OCI-LY7 (cell line): ENCODE data around the gene DGUOK. TPM values are rescaled to one million over a fixed set of nuclear protein-coding genes. Genes with fewer than 3 reads are reported as not detected.

Source experiments
- BruUV-seq: library from RNA; stranded (reverse); fragments of 400-500 nt; replicated peaks from 2 replicates; lab custom pipeline; 2021; lab: Mats Ljungman, UMichigan
- CTCF ChIA-PET: fragments of 300-600 bp; sonication (Branson Sonifier 250); formaldehyde crosslinking; loops from one replicate; lab custom pipeline; 2022; ENCODE audit warnings: antibody characterized with exemption; ENCODE audit not compliant: unreplicated experiment; lab: Charles Lee
- POLR2A ChIA-PET: fragments of 300-600 bp; sonication (Branson Sonifier 250); formaldehyde crosslinking; loops from one replicate; lab custom pipeline; 2022; ENCODE audit warnings: antibody characterized with exemption; lab: Charles Lee
- DNase-seq: peaks from one replicate; pipeline ENCODE4 v3.0.0-alpha.2; 2015; ENCODE audit warnings: low spot score
- H2AFZ ChIP-seq: fragments of 200-600 bp; sonication (generic), shearing (Covaris generic); 2 replicates; pipeline ENCODE4 v1.6.1; 2014; ENCODE audit warnings: mild to moderate bottlenecking, antibody characterized with exemption, low read length, moderate library complexity
- H3K27ac ChIP-seq: fragments of 200-600 bp; sonication (generic); 2 replicates; pipeline ENCODE4 v1.5.1; 2014; ENCODE audit warnings: mixed run types, low read depth, mild to moderate bottlenecking, moderate library complexity, low read length, inconsistent platforms; ENCODE audit not compliant: poor library complexity, severe bottlenecking
- H3K36me3 ChIP-seq: fragments of 200-600 bp; sonication (generic); 2 replicates; pipeline ENCODE4 v1.6.1; 2014; ENCODE audit warnings: mild to moderate bottlenecking, antibody characterized with exemption, low read length, moderate library complexity, mixed read lengths; ENCODE audit not compliant: insufficient read depth
- H3K4me1 ChIP-seq: fragments of 200-600 bp; sonication (generic); 2 replicates; pipeline ENCODE4 v1.5.1; 2014; ENCODE audit warnings: mild to moderate bottlenecking, low read length; ENCODE audit not compliant: insufficient read depth, poor library complexity, severe bottlenecking
- H3K4me2 ChIP-seq: fragments of 200-600 bp; sonication (generic); 2 replicates; pipeline ENCODE4 v1.6.1; 2014; ENCODE audit warnings: mild to moderate bottlenecking, low read length
- H3K4me3 ChIP-seq: fragments of 200-600 bp; sonication (generic); 2 replicates; pipeline ENCODE4 v1.5.1; 2014; ENCODE audit warnings: mild to moderate bottlenecking, low read depth, low read length; ENCODE audit not compliant: poor library complexity, severe bottlenecking
- H3K79me2 ChIP-seq: fragments of 200-600 bp; sonication (generic); 2 replicates; pipeline ENCODE4 v1.6.1; 2016; ENCODE audit warnings: low read depth, mild to moderate bottlenecking, low read length, moderate library complexity, mixed read lengths; ENCODE audit not compliant: insufficient read depth
- H3K9me2 ChIP-seq: fragments of 200-600 bp; sonication (generic); 2 replicates; pipeline ENCODE4 v1.6.1; 2016; ENCODE audit warnings: mild to moderate bottlenecking, low read length, mixed read lengths; ENCODE audit not compliant: insufficient read depth
- H3K9me3 ChIP-seq: fragments of 200-600 bp; sonication (generic); 2 replicates; pipeline ENCODE4 v1.6.1; 2014; ENCODE audit warnings: mild to moderate bottlenecking, mixed run types, low read length, mixed read lengths
- H4K20me1 ChIP-seq: fragments of 200-600 bp; sonication (generic); 2 replicates; pipeline ENCODE4 v1.6.1; 2014; ENCODE audit warnings: mild to moderate bottlenecking, antibody characterized with exemption, low read length, moderate library complexity, mixed read lengths; ENCODE audit not compliant: insufficient read depth
- EZH2phosphoT487 ChIP-seq: fragments of 200-600 bp; sonication (generic); IDR thresholded peaks from 2 replicates; pipeline ENCODE4 v1.6.1; 2018; ENCODE audit warnings: low read depth, borderline replicate concordance, mild to moderate bottlenecking, mixed run types, antibody characterized with exemption, low read length, moderate library complexity, mixed read lengths
- intact Hi-C: fragments of 100-400 bp; cut with micrococcal nuclease; formaldehyde crosslinking; loops from one replicate; pipeline ENCODE4 v1.10.0; 2022; ENCODE audit not compliant: unreplicated experiment
- total RNA-seq, 2 experiments: library from RNA; depleted of rRNA in 1 of 2; stranded (reverse); fragments of >200 nt in 1 of 2; shearing (Covaris generic) in 1 of 2; gene quantifications; 2 replicates each; pipeline ENCODE4 v1.2.3, GENCODE V29; 2014 to 2022
- TF ChIP-seq, protein P1 (sequence below): fragments of 200-600 bp; sonication (generic); conservative IDR thresholded peaks from 2 replicates; pipeline ENCODE4 v1.5.1; 2014; ENCODE audit warnings: mild to moderate bottlenecking, antibody characterized with exemption, low read length, moderate library complexity, mixed read lengths

Gene DGUOK
- total RNA-seq, 2 experiments from 2014 or later, result 73.4 to 91.8 TPM

DNA sequence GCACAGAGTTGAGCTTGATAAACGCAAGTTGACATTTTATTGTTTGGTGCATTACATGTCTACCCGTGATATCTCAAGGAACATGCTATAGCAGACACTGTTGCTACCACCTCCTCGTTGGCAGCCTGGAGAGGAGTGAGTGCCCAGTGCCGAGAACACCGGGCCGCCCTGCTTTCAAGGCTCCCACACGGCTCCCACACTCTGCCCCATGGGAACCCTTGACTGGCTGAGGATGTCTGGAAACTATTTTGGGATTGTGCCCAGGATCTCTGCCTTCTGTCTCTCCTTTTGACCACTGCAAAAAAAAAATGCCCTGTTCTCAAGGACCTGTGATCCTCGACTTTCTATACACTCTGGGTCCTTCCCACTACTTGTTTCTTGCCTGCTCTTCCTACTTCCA, 79.1 kb downstream of the DGUOK start:
- H3K79me2 ChIP-seq, result no peaks in the 10 kb centered on the region; the same call in 1 of the 2 replicates
- intact Hi-C loops, result no loop called here
- H3K4me3 ChIP-seq, result no peak overlapping the region
- H3K9me3 ChIP-seq, result no peaks in the 10 kb centered on the region
- H3K9me2 ChIP-seq, result no peaks in the 10 kb centered on the region
- peaks cover 29% of the 10 kb centered on the region for H3K36me3 ChIP-seq
- peaks cover 7% of the 10 kb centered on the region; the same call in 1 of the 2 replicates for H4K20me1 ChIP-seq
- H3K4me2 ChIP-seq, result no peak overlapping the region
- no peak overlapping the region for H3K27ac ChIP-seq
- no peak for TF ChIP-seq EZH2phosphoT487
- TF ChIP-seq, protein P1, sequence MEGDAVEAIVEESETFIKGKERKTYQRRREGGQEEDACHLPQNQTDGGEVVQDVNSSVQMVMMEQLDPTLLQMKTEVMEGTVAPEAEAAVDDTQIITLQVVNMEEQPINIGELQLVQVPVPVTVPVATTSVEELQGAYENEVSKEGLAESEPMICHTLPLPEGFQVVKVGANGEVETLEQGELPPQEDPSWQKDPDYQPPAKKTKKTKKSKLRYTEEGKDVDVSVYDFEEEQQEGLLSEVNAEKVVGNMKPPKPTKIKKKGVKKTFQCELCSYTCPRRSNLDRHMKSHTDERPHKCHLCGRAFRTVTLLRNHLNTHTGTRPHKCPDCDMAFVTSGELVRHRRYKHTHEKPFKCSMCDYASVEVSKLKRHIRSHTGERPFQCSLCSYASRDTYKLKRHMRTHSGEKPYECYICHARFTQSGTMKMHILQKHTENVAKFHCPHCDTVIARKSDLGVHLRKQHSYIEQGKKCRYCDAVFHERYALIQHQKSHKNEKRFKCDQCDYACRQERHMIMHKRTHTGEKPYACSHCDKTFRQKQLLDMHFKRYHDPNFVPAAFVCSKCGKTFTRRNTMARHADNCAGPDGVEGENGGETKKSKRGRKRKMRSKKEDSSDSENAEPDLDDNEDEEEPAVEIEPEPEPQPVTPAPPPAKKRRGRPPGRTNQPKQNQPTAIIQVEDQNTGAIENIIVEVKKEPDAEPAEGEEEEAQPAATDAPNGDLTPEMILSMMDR, result no peak
- no peak for DNase-seq
- H3K4me1 ChIP-seq, result peaks cover 19% of the 10 kb centered on the region
- H2AFZ ChIP-seq, result no peak overlapping the region
- no TSS peak for BruUV-seq
- ChIA-PET CTCF (no interaction called here), POLR2A (interaction anchor here (0.8 kb wide), 1 partner anchor 8 kb away, joined by 3 read pairs; no protein-coding TSS in a partner anchor)

DNA sequence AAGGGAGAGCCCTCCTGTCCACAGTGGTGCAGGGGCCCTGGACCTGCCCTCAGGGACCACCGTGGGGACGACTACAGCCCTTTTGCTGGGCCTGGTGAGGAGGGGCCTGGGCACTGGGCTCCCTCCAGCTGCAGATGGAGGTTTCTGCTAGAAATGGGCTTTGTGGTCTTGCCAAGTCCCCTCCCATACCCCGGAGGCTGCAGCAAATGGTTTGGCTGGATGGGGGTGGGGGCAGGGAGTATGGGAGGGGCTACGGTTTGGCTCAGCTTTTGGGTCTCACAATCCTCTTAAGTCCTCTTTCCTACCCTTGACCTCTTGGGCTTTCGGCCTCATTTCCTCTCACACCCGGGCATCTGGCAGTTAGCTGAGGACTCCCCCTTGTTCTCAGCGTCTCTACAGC, 79.8 kb downstream of the DGUOK start:
- DNase-seq, result no peak
- no peak overlapping the region for H3K27ac ChIP-seq
- BruUV-seq, result no TSS peak
- H3K79me2 ChIP-seq, result no peaks in the 10 kb centered on the region; the same call in 1 of the 2 replicates
- H4K20me1 ChIP-seq, result peaks cover 4% of the 10 kb centered on the region; the same call in 1 of the 2 replicates
- H3K4me3 ChIP-seq, result no peak overlapping the region
- H3K36me3 ChIP-seq, result peaks cover 29% of the 10 kb centered on the region
- no peak overlapping the region for H2AFZ ChIP-seq
- intact Hi-C loops, result no loop called here
- no peaks in the 10 kb centered on the region for H3K9me3 ChIP-seq
- peaks cover 16% of the 10 kb centered on the region for H3K4me1 ChIP-seq
- H3K4me2 ChIP-seq, result no peak overlapping the region
- ChIA-PET CTCF (no interaction called here), POLR2A (no interaction called here)
- no peaks in the 10 kb centered on the region for H3K9me2 ChIP-seq
- no peak for TF ChIP-seq EZH2phosphoT487
- TF ChIP-seq, protein P1, result no peak

DNA sequence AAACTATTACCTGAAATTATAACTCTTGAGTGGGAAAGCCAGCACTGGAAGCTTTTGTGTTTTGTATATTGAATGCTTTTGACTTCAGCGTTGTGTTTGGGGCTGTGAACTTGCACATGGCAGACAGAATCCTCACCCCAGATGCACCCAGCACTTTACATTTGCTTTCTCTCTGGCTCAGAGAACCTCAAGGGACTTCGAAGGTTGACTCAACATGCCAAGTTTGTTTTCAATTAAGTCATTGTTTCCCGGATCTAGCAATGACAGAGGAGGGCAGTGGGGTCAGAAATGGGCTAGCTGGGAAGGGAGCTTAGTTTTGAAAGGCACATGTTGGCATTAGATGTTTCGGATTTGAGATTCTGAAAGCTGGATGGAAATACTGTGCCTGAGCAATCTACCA, 80.4 kb downstream of the DGUOK start:
- peaks cover 9% of the 10 kb centered on the region for H3K4me1 ChIP-seq
- no peak for TF ChIP-seq EZH2phosphoT487
- TF ChIP-seq, protein P1, result no peak
- no peak overlapping the region for H3K4me2 ChIP-seq
- no TSS peak for BruUV-seq
- no peak overlapping the region for H3K4me3 ChIP-seq
- ChIA-PET POLR2A (no interaction called here), CTCF (no interaction called here)
- no peak overlapping the region for H3K27ac ChIP-seq
- H3K9me2 ChIP-seq, result no peaks in the 10 kb centered on the region
- intact Hi-C loops, result no loop called here
- peaks cover 29% of the 10 kb centered on the region for H3K36me3 ChIP-seq
- no peaks in the 10 kb centered on the region for H3K9me3 ChIP-seq
- H2AFZ ChIP-seq, result no peak overlapping the region
- no peak for DNase-seq
- H4K20me1 ChIP-seq, result no peaks in the 10 kb centered on the region; the same call in 1 of the 2 replicates
- no peaks in the 10 kb centered on the region; the same call in 1 of the 2 replicates for H3K79me2 ChIP-seq
